Endothelial cell of umbilical vein (primary cell): Measurements from ENCODE around the gene PPP6R1. TPM values are rescaled to one million over a fixed set of nuclear protein-coding genes. Genes with fewer than 3 reads are reported as not detected.

Experiments used
- BruUV-seq: library from RNA; stranded (reverse); fragments of 400-500 nt; replicated peaks from 2 replicates; lab custom pipeline; 2021; lab: Mats Ljungman, UMichigan
- CTCF ChIA-PET: fragments of 300-600, 350-600 bp; sonication (Branson Sonifier 250); formaldehyde crosslinking; loops from one replicate; lab custom pipeline; 2021; ENCODE audit warnings: antibody characterized with exemption, inconsistent platforms; lab: Charles Lee
- POLR2A ChIA-PET: fragments of 300-600, 350-600 bp; sonication (Branson Sonifier 250); formaldehyde crosslinking; loops from one replicate; lab custom pipeline; 2021; ENCODE audit warnings: antibody characterized with exemption, inconsistent platforms; lab: Charles Lee
- DNase-seq: peaks from one replicate; pipeline ENCODE4 v3.0.0-alpha.2; 2011; ENCODE audit warnings: low read depth, low spot score
- FAIRE-seq: peaks from 2 replicates; lab custom pipeline; 2011; peaks lifted over from hg19 to GRCh38; lab: Jason Lieb, UNC
- H2AFZ ChIP-seq: 2 replicates; pipeline ENCODE4 v1.6.0; 2012; ENCODE audit warnings: low read depth, low read length, control low read depth, inconsistent platforms
- H3K27ac ChIP-seq: 2 replicates; pipeline ENCODE4 v1.5.1; 2011; ENCODE audit warnings: low read depth, mild to moderate bottlenecking, control low read depth, low read length, moderate library complexity; ENCODE audit not compliant: insufficient read depth
- H3K27me3 ChIP-seq, 2 experiments: 2 replicates each; pipeline versions ENCODE4 v1.6.0 to v1.6.1; 2011; ENCODE audit warnings: low read length in 2 of 2, mixed read lengths in 1 of 2; ENCODE audit not compliant: control insufficient read depth in 2 of 2, insufficient read depth in 2 of 2
- H3K36me3 ChIP-seq, 2 experiments: 2 replicates in 1 of 2; 3 replicates in 1 of 2; pipeline ENCODE4 v1.5.1; 2011; ENCODE audit warnings: low read length in 2 of 2, mild to moderate bottlenecking in 1 of 2, moderate library complexity in 1 of 2; ENCODE audit not compliant: control insufficient read depth in 2 of 2, insufficient read depth in 2 of 2; ENCODE audit errors: extremely low read depth in 1 of 2
- H3K4me1 ChIP-seq: 3 replicates; pipeline ENCODE4 v1.5.1; 2011; ENCODE audit warnings: mild to moderate bottlenecking, low read length; ENCODE audit not compliant: control insufficient read depth, insufficient read depth; ENCODE audit errors: extremely low read depth
- H3K4me2 ChIP-seq: 2 replicates; pipeline ENCODE4 v1.6.1; 2011; ENCODE audit warnings: low read length, control low read depth, mixed read lengths; ENCODE audit not compliant: insufficient read depth
- H3K4me3 ChIP-seq, 3 experiments: fragments of 200-600 bp in 1 of 3; sonication (generic), shearing (Covaris generic) in 1 of 3; replicated peaks in 1 of 3; 2 replicates each; pipeline ENCODE4 v1.5.1; 2011 to 2016; ENCODE audit warnings: control low read depth in 3 of 3, low read length in 3 of 3, mild to moderate bottlenecking in 2 of 3, inconsistent platforms in 1 of 3, low read depth in 1 of 3, moderate library complexity in 1 of 3; ENCODE audit not compliant: insufficient read depth in 1 of 3
- H3K79me2 ChIP-seq: 2 replicates; pipeline ENCODE4 v1.6.0; 2012; ENCODE audit warnings: low read length, inconsistent platforms; ENCODE audit not compliant: control insufficient read depth, insufficient read depth
- H3K9ac ChIP-seq: replicated peaks from 2 replicates; pipeline ENCODE3; 2011; ENCODE audit warnings: low read length, control low read depth; ENCODE audit not compliant: insufficient read depth; ENCODE audit errors: extremely low read depth
- H3K9me1 ChIP-seq: replicated peaks from 3 replicates; pipeline ENCODE4 v1.6.0; 2011; ENCODE audit warnings: mild to moderate bottlenecking, low read length; ENCODE audit not compliant: control insufficient read depth, insufficient read depth; ENCODE audit errors: extremely low read depth
- H3K9me3 ChIP-seq: replicated peaks from 2 replicates; pipeline ENCODE4 v1.5.1; 2012; ENCODE audit warnings: low read length, inconsistent platforms; ENCODE audit not compliant: control insufficient read depth, insufficient read depth
- H4K20me1 ChIP-seq: replicated peaks from 2 replicates; pipeline ENCODE3; 2011; ENCODE audit warnings: mild to moderate bottlenecking, low read length; ENCODE audit not compliant: control insufficient read depth, insufficient read depth; ENCODE audit errors: extremely low read depth
- EZH2 ChIP-seq: IDR thresholded peaks from 2 replicates; pipeline ENCODE4 v1.6.1; 2012; ENCODE audit warnings: borderline replicate concordance, low read depth, mild to moderate bottlenecking, moderate library complexity, low read length, inconsistent platforms; ENCODE audit not compliant: severe bottlenecking
- MAX ChIP-seq: IDR thresholded peaks from 2 replicates; pipeline ENCODE4 v1.6.1; 2011; ENCODE audit not compliant: insufficient read depth, insufficient read length
- POLR2AphosphoS5 ChIP-seq: IDR thresholded peaks from 2 replicates; pipeline ENCODE4 v1.6.1; 2012; ENCODE audit warnings: low read depth, mild to moderate bottlenecking, control low read depth, low read length, moderate library complexity; ENCODE audit not compliant: insufficient read depth
- dilution Hi-C: fragments of 300-500 bp; cut with MboI; formaldehyde crosslinking; loops from one replicate; pipeline ENCODE4 v1.15.0; 2019; ENCODE audit warnings: low sequenced_read_pairs; ENCODE audit not compliant: extremely low pct_ligation_motif_present
- intact Hi-C: fragments of 100-400 bp; cut with micrococcal nuclease; formaldehyde crosslinking; loops from one replicate; pipeline ENCODE4 v1.10.0; 2022
- polyA plus RNA-seq, 4 experiments: library from polyadenylated mRNA; depleted of rRNA in 3 of 4; stranded (reverse) in 3 of 4; unstranded in 1 of 4; fragments of >200 nt; gene quantifications; 2 replicates each; pipeline versions ENCODE4 v1.2.1 to v1.2.3, GENCODE V29; 2011 to 2012; ENCODE audit warnings: missing spikeins in 1 of 4
- total RNA-seq: library from RNA; stranded (reverse); gene quantifications from 2 replicates; pipeline ENCODE4 v1.2.3, GENCODE V29; 2021

The PPP6R1 gene
- total and polyA plus RNA-seq, 2 donors (not counting 3 experiments of a cell fraction or from before 2014, with no cell fraction given) = 35.7 to 71.8 TPM

DNA sequence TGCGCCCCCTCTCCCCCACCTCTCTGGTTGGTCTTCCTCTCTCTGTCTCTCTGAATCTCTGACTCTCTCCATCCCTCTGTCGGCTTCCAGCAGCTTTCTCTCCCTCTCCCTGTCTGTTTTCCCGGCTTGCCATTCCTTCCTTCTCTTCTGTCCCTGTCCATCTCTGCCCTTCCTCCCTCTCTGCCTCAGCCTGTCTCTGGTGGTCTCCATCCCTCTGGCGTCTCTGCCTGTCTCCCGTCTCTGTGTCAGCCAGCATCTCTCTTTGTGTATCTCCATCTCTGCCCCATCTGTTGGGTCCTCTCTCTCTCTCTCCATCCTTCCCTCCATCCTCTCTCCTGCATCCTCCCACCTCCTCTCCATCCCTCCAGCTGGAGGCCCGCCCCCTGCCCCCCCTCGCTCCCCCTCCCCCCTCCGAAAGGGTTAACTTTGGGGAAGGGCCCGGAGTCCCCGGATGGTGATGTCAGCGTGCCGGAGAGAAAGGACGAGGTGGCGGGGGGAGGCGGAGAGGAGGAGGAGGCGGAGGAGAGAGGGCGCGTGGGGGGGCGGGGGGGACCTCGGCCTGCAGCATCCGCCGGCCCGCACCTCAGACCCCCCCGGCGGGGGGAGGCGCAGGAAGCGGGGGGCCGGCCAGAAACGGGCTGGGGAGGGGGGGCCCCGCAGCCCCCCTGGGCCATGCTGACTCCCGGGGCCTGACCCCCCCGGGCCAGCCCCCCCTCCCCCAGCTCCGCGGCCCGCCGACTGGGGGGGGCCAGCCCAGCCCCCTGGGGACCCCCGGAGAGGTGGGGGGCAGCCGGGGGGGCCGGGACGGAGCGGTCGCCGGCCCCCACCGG, 24.9 kb upstream of the PPP6R1 start, which contains the start of gene BRSK1:
Gene BRSK1, plus strand, starts transcription at position 450 of the 830 bp plus-strand sequence. CDS start 446 bp downstream, outside the sequence.
- Histone ChIP-seq H3K9me1 (no peaks in the 10 kb centered on the region), H3K36me3 (no peaks in the 10 kb centered on the region), H4K20me1 (no peaks in the 10 kb centered on the region), H2AFZ (no peak within 1 kb of the TSS), H3K4me2 (no peak within 1 kb of the TSS), H3K4me1 (peaks cover 3% of the 10 kb centered on the region), H3K9ac (no peak within 1 kb of the TSS), H3K9me3 (no peaks in the 10 kb centered on the region), H3K27ac (no peak within 1 kb of the TSS), H3K4me3 (no peak within 1 kb of the TSS), H3K27me3 (peaks cover 5 to 6% of the 10 kb centered on the region in 2 experiments), H3K79me2 (no peaks in the 10 kb centered on the region)
- BruUV-seq = no TSS peak
- CTCF ChIA-PET = interaction anchor here (1.2 kb wide), 1 partner anchor 8 kb away, joined by 3 read pairs; no protein-coding TSS in a partner anchor
- intact Hi-C loops (no loop called here), dilution Hi-C loops (no loop called here)
- FAIRE-seq (no peak), DNase-seq (no peak)
- TF ChIP-seq POLR2AphosphoS5 = no peak
- no peak for TF ChIP-seq MAX
- TF ChIP-seq EZH2 = peak; percentile 58
- POLR2A ChIA-PET = no interaction called here
